Measurements from ENCODE around the gene SORCS2.

Gene SORCS2

GRCh38 chr4:7655511-7656243 is 463.3 kb downstream of the SORCS2 start:
- DNase-seq (ENCODE audit: low read depth in 3 of 3, low spot score in 1 of 3): no peak

- no peak for DNase-seq (ENCODE audit: low read depth in 3 of 3, low spot score in 1 of 3)
These were observed 464.0 kb downstream of the SORCS2 start for GRCh38 chr4:7656244-7656800.

DNA sequence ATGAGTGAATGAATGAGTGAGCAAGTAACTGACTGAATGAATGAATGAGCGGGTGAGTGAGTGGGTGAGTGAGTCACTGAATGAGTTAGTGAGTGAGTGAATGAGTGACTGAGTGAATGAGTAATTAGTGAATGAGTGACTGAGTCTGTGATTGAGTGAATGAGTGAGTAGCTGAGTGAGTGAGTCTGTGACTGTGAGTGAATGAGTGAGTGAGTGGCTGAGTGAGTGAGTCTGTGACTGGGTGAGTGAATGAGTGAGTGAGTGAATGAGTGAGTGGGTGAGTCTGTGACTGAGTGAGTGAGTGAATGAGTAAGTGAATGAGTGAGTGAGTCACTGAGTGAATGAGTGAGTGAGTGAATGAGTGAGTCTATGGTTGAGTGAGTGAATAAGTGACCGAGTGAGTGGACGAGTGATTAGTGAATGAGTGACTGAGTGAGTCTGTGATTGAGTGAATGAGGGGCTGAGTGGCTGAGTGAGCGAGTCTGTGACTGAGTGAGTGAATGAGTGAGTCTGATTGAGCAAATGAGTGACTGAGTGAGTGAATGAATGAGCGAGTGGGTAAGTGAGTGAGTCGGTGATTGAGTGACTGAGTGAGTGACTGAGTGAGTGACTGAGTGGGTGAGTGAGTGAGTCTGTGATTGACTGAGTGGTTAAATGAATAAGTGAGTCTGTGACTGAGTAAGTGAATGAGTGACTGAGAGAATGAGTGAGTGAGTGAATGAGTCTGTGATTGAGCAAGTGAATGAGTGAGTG is 465.4 kb downstream of the SORCS2 start:
- no peak for DNase-seq (ENCODE audit: low read depth in 3 of 3, low spot score in 1 of 3)

DNA sequence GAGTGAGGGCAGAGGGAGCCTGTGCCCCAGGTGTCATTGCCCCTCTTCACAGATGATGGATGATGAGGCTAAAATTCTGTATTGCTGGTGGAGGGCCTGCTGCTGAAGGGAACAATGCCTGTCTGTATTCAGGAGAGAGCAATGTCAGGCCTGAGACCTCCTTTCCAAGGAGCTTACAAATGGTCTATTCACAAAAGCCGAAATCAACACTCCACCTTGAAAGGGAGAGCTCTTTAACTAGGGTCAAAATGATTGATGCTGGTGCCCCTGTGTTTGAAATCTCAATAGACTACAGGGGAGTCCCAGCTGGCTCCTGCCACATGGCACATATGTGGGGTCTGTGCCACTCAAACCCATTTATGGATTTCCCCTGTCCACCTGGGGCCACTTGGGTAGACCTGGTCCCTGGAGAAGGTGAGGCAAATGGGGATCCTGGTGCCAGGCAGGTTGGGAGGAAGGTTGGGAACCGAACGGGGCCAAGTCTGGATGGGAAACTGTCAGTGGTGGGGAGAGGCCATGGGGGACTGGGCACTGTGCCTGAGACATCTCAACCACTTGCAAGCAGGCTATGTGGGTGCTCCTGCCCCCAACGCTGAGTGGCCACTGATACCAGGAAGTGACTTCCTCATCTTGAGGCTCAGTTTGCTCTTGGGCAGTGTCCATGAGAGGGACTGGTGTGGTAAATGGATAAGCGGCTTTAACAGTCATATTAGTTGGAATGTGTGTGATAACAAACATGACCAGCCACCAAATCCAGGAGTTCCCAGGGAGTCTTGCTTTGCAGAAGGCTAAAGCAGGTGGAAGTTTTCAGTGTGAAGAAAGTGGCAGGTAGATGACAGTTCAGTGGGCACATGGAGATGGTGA is 466.2 kb downstream of the SORCS2 start:
- no peak for DNase-seq (ENCODE audit: low read depth in 3 of 3, low spot score in 1 of 3)

GRCh38 chr4:7659429-7660175 is 467.3 kb downstream of the SORCS2 start:
- DNase-seq (ENCODE audit: low read depth in 3 of 3, low spot score in 1 of 3): no peak

DNA sequence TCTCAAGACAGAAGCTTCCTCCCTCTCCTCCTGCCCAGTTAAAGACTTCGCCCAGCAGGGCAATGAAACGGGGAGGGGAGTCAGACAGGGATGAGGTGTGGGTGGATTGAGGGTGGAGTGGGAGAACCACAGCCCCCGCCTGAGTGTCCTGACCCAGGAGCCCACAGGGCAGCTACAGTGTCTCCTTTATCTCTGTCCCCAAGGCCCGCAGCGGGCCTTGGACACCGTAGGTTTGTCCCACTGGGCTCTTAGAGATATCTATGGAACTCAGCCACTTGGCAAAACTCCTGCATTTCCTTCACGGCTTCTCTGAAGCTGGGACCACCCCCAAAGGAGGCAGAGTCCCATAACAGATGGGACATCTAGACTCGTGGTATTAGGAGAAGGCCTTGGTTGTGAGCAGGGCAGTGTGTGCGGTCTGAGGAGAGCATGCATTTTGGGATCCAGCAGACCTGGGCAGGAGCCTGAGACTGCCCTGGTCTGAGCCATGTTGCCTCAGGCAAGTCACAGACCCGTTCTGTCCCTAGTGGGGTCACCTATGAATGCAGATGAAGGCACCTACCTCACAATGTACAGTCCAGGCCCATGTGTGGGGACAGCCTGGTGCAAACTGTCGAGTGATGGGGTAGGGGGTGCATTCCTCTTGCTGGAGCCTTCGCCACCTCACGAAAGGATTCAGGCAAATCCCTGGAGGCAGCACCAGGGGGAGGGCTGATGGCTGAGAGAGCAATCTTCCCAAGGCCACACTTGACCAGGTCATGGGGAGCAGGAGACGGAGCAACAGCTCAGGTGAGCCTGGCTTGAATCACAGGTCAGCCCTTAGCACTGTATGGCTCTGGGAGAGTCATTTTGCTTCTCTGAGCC is 468.1 kb downstream of the SORCS2 start:
- no peak for DNase-seq (ENCODE audit: low read depth in 3 of 3, low spot score in 1 of 3)

DNA sequence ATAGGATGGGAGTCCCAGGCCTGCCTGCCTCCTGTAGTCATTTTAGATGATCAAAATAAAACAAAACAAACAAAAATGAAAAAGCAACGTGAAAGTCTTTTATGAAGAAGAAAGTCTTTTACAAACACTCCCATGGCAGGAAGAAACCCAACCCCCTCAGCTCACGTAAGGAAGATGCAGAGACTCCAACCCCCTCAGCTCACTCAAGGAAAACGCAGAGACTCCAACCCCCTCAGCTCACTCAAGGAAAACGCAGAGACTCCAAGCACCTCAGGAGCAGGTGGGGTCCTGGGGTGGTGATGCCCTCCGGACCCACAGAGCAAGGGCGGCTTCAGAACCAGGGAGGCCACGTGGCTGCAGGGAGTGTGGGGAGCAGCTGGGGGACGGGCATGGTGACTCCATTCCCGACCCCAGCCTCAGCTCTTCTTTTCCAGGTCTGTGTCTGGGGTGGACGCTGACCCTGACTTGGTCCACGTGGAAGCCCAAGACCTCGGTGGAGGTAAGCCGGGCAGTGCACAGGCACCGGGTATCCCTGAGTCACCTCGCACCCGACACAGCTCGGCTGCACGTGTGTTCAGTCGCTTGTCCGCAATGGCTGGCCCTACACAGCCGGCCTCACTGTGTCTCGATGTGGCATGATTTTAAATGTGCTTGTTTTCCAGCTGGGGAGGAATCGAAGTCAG is 468.9 kb downstream of the SORCS2 start:
- no peak for DNase-seq (ENCODE audit: low read depth in 3 of 3, low spot score in 1 of 3)

DNA sequence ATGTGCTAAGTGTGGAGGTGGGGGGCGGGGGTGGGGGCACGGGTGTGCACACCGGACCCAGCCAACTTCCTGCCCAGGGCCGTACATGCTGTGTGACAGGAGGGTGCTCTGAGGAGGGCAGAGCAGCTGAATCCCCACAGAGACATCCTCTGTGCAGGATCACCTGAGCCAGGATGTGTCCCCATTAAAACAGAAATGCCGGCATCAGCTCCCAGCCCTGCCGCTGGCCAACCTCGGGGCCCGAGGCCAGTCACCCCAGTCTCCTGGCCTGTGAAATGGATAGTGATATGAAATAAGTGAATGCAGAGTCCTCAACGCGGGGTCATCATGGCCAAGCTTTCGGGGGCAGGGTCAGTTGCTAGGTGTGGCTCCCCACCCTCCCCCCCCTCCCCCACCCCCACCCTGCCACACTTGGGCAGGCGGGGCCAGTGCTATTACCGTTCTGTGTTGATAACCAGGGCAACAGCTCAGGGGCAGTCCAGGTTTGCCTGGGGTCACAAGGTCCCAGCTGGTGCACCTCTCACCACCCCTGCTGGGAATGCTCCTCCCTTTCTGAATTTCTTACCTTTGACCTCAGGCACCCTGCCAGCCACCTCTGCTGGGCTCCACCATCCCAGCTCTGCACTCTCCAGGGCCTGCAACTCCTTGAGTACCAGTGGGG is 469.6 kb downstream of the SORCS2 start:
- no peak for DNase-seq (ENCODE audit: low read depth in 3 of 3, low spot score in 1 of 3)

DNA sequence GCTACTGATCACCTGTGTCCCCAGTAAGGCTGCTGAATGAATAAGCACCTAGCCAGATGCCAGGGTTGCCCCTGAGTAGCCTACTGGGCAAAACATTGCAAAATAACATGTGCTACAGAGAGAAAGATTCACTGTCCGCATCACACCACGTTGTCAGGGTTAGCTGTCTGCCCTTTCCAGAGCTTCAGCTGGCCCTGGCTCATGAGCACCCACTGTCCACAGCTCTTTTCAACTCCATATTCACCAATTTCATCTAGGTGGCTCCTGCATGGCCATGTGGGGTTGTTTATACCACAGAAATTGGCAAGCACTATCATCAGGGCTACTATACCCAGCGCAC is 470.1 kb downstream of the SORCS2 start:
- no peak for DNase-seq (ENCODE audit: low read depth in 3 of 3, low spot score in 1 of 3)

GRCh38 chr4:7663075-7663541 is 470.8 kb downstream of the SORCS2 start:
- DNase-seq (ENCODE audit: low read depth in 3 of 3, low spot score in 1 of 3): no peak

GRCh38 chr4:7664106-7664505 is 471.8 kb downstream of the SORCS2 start:
- no peak for DNase-seq (ENCODE audit: low read depth in 3 of 3, low spot score in 1 of 3)

DNA sequence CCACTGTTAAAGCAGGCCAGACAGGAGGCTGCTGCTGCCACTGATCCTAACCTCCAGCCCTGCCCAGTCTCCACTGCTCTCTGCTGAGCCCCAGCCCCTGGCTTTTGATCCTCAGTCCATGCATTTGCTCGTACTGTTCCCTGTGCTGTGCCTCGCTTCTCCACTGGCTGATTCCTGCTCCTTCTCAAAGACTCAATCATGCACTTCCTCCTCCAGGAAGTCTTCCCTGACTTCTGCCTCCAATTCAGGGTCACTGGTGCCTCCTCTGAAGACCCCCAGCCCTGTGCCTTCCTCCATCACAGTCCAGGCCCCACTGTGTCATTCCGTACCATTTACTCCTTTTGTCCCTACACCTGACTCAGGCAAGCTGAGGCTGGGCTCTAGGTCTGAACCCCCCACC is 473.0 kb downstream of the SORCS2 start:
- DNase-seq (ENCODE audit: low read depth in 3 of 3, low spot score in 1 of 3): no peak

GRCh38 chr4:7666011-7666410 is 473.7 kb downstream of the SORCS2 start:
- DNase-seq (ENCODE audit: low read depth in 3 of 3, low spot score in 1 of 3): no peak

GRCh38 chr4:7666744-7667143 is 474.4 kb downstream of the SORCS2 start:
- no peak for DNase-seq (ENCODE audit: low read depth in 3 of 3, low spot score in 1 of 3)

DNA sequence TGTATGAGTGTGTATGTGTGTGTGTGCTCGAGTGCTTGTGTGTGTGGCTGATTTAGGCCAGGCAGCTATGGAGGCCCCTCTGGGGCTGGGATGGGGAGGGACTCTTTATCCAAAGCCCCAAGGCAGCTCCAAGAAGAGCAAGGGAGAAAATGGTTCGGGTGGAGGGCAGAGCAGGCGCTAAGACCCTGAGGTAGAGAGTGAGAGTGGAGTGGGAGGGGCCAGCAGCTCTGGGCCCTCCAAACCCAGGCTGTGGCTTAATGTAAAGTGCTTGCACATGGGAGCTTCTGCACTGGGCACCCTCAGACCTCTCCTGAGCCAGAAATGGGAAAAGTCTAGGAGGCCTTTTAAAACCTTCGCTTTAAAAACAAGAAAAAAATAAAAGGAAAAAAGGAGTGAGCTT is 475.9 kb downstream of the SORCS2 start:
- no peak for DNase-seq (ENCODE audit: low read depth in 3 of 3, low spot score in 1 of 3)

DNA sequence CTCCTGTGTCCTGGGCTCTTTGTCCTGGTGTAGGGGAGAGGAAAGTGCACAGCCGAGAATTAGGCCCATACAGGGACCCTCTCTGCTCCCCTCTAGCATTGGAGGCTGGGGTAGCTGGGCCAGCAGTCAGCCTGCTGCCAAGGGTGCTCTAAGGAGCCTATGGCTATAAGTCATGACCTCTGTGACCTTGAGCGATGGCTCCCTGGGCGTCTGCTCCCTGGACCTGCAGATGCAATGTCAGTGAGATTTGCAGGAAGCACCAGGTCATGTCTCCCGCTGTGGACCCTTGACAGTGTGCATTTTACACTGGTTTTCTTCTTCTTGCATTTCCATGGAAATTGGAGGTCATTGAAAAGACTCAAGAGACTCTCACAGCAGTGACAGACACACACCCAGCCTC is 476.5 kb downstream of the SORCS2 start:
- no peak for DNase-seq (ENCODE audit: low read depth in 3 of 3, low spot score in 1 of 3)

- DNase-seq (ENCODE audit: low read depth in 3 of 3, low spot score in 1 of 3): no peak
These were observed 480.3 kb downstream of the SORCS2 start for GRCh38 chr4:7672601-7673000.

DNA sequence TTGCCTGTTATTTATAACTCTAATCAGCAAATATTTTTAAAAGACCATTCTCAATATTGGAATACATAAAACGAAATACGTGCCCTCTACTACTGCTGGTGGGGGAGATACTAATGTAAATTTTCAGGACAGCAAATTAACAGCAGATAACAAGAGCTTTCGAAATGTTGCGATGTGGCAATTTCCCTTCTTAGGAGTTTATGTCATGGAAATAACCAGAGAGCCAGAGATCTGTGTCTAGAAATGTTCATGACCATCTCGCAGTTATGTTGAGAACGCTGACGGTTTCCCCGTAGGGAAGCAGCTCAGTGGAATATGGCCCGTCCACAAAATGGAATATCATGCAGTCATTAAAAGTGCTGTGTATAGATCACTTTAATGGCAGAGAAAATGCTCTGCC is 480.8 kb downstream of the SORCS2 start:
- DNase-seq (ENCODE audit: low read depth in 3 of 3, low spot score in 1 of 3): no peak

DNA sequence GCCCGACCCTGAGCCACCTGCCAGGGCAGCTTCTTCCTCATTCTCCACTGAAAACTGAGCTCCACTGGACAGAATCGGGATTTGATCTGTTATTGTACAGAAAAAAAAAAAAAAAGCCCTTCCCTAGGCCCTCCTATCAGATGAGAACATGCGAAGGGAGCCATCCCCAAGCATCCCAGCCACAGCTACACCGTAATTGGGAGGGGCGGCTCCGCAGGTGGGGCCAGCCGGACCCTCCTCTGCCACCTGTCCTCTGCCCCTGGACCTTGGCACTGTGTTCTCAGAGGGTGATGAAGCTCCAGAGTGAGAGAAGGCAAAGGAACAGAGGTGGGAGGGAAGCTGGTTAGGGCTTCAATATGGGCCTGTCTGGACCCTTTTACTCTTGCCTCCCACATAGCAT is 482.4 kb downstream of the SORCS2 start:
- no peak for DNase-seq (ENCODE audit: low read depth in 3 of 3, low spot score in 1 of 3)
